ENCODE data around the gene LEFTY2.
"Not testable (repeated sequence)": the region's sequence is repeated elsewhere in the genome, so short reads cannot be mapped to it uniquely, and the experiment has no call there.

LEFTY2 gene

DNA sequence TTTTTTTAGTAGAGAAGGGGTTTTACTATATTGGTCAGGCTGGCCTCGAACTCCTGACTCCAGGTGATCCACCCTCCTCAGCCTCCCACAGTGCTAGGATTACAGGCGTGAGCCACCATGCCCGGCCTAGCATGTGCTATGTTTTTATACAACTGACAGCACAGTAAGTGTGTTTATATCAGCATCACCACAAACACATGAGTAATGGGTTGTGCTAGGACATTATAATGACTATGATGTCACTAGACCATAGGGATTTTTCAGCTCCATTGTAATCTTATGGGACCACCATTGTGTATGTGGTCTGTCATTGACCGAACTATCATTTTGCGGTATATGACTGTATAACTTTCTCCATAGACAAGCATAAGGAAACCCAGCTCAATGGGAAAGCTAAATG lies 6.3 kb downstream of the LEFTY2 start:
- DNase-seq (ENCODE audit: low spot score) = no peak
- no peak for ATAC-seq (ENCODE audit: low read depth)
- Histone ChIP-seq H3K9me3 (ENCODE audit: severe bottlenecking) (no peaks in the 10 kb centered on the region), H3K27me3 (ENCODE audit: insufficient read depth, poor library complexity, severe bottlenecking) (no peaks in the 10 kb centered on the region), H3K4me1 (ENCODE audit: insufficient read depth, poor library complexity, severe bottlenecking) (no peaks in the 10 kb centered on the region), H3K4me3 (ENCODE audit: severe bottlenecking) (no peak overlapping the region), H3K27ac (ENCODE audit: poor library complexity, severe bottlenecking) (no peak overlapping the region), H3K36me3 (ENCODE audit: low read depth) (no peaks in the 10 kb centered on the region)
- TF ChIP-seq, protein P1, sequence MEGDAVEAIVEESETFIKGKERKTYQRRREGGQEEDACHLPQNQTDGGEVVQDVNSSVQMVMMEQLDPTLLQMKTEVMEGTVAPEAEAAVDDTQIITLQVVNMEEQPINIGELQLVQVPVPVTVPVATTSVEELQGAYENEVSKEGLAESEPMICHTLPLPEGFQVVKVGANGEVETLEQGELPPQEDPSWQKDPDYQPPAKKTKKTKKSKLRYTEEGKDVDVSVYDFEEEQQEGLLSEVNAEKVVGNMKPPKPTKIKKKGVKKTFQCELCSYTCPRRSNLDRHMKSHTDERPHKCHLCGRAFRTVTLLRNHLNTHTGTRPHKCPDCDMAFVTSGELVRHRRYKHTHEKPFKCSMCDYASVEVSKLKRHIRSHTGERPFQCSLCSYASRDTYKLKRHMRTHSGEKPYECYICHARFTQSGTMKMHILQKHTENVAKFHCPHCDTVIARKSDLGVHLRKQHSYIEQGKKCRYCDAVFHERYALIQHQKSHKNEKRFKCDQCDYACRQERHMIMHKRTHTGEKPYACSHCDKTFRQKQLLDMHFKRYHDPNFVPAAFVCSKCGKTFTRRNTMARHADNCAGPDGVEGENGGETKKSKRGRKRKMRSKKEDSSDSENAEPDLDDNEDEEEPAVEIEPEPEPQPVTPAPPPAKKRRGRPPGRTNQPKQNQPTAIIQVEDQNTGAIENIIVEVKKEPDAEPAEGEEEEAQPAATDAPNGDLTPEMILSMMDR (IDR thresholded peaks at IDR 0.05; ENCODE audit: poor library complexity, severe bottlenecking) = no peak

DNA sequence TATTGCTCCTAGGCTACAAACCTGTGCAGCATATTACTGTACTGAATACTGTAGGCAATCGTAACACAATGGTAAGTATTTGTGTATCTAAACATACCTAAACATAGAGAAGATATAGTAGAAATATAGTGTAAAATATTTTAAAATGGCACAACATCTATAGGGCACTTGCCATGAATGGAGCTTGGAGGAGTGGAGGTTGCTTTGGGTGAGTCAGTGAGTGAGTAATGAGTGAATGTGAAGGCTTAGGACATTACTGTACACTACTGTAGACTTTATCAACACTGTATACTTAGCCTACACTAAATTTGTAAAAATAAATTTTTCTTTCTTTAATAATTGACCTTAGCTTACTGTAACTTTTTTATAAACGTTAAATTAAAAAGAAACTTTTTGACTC lies 7.9 kb downstream of the LEFTY2 start:
- H3K27me3 ChIP-seq (ENCODE audit: insufficient read depth, poor library complexity, severe bottlenecking) = no peaks in the 10 kb centered on the region
- no peaks in the 10 kb centered on the region for H3K9me3 ChIP-seq (ENCODE audit: severe bottlenecking)
- no peak for DNase-seq (ENCODE audit: low spot score)
- no peak overlapping the region for H3K4me3 ChIP-seq (ENCODE audit: severe bottlenecking)
- H3K4me1 ChIP-seq (ENCODE audit: insufficient read depth, poor library complexity, severe bottlenecking) = no peaks in the 10 kb centered on the region
- no peaks in the 10 kb centered on the region for H3K36me3 ChIP-seq (ENCODE audit: low read depth)
- peak; percentile 91 for ATAC-seq (ENCODE audit: low read depth)
- no peak overlapping the region for H3K27ac ChIP-seq (ENCODE audit: poor library complexity, severe bottlenecking)
- TF ChIP-seq, protein P1 (IDR thresholded peaks at IDR 0.05; ENCODE audit: poor library complexity, severe bottlenecking) = no peak

DNA sequence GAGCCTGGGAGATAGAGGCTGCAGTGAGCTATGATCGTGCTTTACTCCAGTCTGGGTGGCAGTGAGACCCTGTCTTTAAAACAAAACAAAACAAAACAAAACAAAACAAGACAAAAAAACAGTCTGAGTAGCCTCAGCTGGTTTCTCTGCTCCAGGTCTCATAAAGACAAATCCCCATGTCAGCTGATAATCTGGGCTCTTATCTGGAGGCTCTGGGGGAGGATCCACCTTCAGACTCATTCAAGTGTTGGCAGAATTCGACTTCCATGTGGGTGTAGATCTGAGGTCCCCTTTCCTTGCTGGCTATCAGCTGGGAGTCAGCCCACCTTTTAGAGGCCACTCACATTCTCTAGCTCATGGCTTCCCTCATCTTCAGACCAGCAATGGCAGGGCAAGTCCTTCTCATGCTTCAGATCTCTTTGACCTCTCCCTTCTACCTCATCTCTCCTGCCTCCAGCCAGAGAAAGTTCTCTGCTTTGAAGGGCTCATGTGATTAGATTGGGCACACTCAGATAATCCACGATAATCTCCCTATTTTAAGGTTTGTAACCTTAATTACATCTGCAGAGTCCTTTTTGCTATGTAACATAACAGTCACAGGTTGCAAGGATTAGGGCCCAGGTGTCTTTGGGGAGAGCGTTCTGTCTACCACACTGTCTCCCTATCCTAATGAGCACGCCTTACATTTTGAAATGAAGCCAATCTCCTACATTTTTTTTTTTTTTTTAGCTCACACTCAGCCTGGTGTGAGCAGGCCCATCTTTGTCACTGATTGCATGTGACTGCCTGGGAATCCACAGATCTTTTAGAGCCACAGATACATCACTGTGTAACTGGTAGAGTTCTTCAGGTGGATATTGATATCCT lies 9.5 kb downstream of the LEFTY2 start:
- ATAC-seq (ENCODE audit: low read depth) (no peak), DNase-seq (ENCODE audit: low spot score) (no peak)
- Histone ChIP-seq H3K4me1 (ENCODE audit: insufficient read depth, poor library complexity, severe bottlenecking) (no peaks in the 10 kb centered on the region), H3K4me3 (ENCODE audit: severe bottlenecking) (no peak overlapping the region), H3K36me3 (ENCODE audit: low read depth) (no peaks in the 10 kb centered on the region), H3K27ac (ENCODE audit: poor library complexity, severe bottlenecking) (no peak overlapping the region), H3K9me3 (ENCODE audit: severe bottlenecking) (no peaks in the 10 kb centered on the region), H3K27me3 (ENCODE audit: insufficient read depth, poor library complexity, severe bottlenecking) (no peaks in the 10 kb centered on the region)
- TF ChIP-seq, protein P1 (IDR thresholded peaks at IDR 0.05; ENCODE audit: poor library complexity, severe bottlenecking) = no peak

DNA sequence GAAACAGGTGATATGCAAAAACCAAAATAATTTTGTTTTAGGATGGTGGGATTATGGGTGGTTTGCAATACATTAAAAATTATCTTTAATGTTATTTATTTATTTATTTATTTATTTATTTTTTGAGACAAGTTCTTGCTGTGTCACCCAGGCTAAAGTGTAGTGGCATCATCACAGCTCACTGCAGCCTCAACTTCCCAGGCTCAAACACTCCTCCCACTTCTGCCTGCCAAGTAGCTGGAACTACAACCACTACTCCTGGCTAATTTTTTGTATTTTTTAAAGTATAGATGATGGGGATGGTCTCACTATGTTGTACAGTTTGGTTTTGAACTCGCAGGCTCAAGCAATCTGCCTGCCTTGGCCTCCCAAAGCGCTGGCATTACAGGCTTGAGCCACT lies 10.5 kb downstream of the LEFTY2 start:
- ATAC-seq (ENCODE audit: low read depth) (no peak), DNase-seq (ENCODE audit: low spot score) (no peak)
- Histone ChIP-seq H3K27me3 (ENCODE audit: insufficient read depth, poor library complexity, severe bottlenecking) (no peaks in the 10 kb centered on the region), H3K9me3 (ENCODE audit: severe bottlenecking) (no peaks in the 10 kb centered on the region), H3K4me3 (ENCODE audit: severe bottlenecking) (no peak overlapping the region), H3K4me1 (ENCODE audit: insufficient read depth, poor library complexity, severe bottlenecking) (no peaks in the 10 kb centered on the region), H3K27ac (ENCODE audit: poor library complexity, severe bottlenecking) (no peak overlapping the region), H3K36me3 (ENCODE audit: low read depth) (no peaks in the 10 kb centered on the region)
- TF ChIP-seq, protein P1 (IDR thresholded peaks at IDR 0.05; ENCODE audit: poor library complexity, severe bottlenecking) = no peak

DNA sequence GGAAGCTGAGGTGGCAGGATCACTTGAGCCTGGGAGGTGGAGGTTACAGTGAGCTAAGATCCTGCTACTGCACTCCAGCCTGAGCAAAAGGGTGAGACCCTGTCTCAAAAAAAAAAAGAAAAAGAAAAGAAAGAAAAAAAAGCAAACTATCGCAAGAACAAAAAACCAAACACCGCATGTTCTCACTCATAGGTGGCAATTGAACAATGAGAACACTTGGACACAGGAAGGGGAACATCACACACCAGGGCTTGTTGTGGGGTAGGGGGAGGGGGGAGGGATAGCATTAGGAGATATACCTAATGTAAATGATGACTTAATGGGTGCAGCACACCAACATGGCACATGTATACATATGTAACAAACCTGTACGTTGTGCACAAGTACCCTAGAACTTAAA lies 11.6 kb downstream of the LEFTY2 start:
- ATAC-seq (ENCODE audit: low read depth); H3K27ac ChIP-seq (ENCODE audit: poor library complexity, severe bottlenecking); H3K36me3 ChIP-seq (ENCODE audit: low read depth); H3K4me3 ChIP-seq (ENCODE audit: severe bottlenecking); H3K4me1 ChIP-seq (ENCODE audit: insufficient read depth, poor library complexity, severe bottlenecking); H3K27me3 ChIP-seq (ENCODE audit: insufficient read depth, poor library complexity, severe bottlenecking); DNase-seq (ENCODE audit: low spot score); H3K9me3 ChIP-seq (ENCODE audit: severe bottlenecking): not testable (repeated sequence)

Measured in RWPE2 (cell line).